DMS 273 (cell line): Measurements from ENCODE around the gene FLYWCH1.

ENCODE experiments used
- DNase-seq: peaks from one replicate; lab custom pipeline; 2025; ENCODE audit not compliant: unreplicated experiment; lab: John Stamatoyannopoulos, UW

FLYWCH1 gene

DNA sequence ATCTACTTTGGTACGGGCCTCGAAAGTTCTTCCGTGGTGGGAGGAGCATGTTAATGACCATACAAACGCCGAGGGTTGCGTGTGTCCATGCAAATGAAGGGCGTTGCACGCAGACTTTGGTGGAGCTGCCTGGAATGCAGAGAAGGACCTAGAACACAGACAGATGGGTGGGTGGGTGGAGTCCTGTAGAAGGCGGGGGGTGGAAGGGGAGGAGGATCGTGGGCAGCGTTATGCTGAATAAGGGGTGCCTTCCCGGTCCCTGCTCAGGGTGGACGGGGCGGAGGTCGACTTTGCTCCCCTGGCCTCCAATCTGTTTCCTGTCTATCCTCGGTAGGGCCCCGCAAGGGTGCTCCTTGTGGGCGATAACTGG lies 56.6 kb downstream of the FLYWCH1 start:
- peak; percentile 69 for DNase-seq

DNA sequence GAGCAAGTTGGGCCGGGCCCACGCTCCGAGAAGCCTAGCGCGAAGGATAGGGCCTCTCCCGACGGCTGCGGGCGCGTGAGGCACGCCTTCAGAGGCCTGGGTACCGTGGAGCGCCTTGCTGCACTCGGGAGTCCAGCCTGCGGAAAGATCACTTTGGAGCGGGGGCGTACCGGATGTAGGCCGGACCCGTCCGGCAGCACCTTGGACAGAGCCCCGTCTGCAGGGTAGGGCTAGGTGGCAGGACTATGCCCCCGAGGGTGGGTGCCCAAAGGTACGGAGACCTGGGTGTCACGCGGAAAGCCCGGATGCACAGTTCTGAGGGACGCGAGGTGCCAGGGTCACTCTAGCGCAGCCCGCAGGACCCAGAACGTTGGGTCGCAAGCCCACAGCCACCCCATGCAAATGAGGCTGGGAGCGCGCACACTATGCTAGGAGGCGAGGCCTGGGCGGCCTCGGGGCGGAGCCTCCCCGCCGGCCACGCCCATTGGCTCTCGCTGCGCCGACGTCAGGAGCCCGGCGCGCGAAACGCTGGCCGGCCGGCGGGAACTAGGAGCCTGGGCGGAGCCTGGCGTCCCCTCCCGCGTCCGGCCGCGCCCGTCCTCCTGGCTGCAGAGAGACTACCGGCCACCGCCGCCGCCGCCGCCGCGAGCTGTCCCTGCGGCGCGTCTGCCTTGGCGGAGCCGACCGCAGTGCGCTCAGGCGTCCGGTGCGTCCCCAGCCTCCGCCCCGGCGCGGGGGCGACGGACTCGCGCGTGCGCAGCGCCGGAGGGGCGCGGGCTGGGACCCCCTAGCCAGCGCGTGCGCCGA lies 57.2 kb downstream of the FLYWCH1 start, which contains the start of gene PAQR4:
TSS of gene PAQR4 (plus strand) at position 611 of the 807 bp plus-strand sequence. CDS start 327 bp downstream, outside the sequence.
- peak; percentile 97 for DNase-seq

DNA sequence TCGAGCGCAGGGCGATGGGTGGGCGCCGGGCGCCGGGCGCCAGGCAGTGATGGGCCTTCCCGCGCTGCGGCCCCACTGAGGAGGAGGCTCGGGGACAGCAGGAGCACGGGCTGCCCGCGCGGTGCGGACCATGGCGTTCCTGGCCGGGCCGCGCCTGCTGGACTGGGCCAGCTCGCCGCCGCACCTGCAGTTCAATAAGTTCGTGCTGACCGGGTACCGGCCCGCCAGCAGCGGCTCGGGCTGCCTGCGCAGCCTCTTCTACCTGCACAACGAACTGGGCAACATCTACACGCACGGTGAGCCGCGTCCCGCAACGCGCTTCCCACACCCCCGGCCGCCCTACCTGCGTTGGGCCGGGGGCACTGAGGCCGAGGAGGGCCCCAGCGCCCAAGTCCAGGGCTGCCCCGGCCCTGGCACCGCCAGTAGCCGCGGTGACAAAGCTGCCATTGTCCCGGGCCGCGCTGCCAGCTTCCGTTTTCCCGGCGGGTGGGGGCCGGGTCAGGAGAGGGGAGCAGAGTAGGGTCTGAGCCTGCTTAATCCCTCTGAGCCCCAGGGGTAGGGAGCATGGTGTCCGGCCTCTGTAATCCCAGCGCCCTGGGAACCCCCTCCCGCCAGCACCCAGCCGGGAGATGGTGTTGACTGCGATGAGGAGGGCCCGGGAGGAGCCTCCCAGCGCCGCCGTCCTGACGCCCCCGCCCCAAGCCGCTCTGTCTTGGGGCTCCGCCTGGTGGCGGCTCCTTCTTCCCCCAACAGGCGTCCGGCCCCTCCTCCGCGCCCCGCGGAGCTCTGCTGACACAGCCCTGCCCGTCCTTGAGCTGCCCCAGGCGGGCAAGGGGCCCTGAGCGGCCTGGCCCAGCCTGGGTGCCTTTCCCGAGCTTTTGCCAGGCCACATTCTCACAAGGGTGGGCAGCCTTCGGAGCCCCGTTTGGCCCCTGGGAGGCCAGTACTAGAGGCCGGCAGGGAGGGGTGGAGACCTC lies 58.1 kb downstream of the FLYWCH1 start:
- DNase-seq, result peak; percentile 91

DNA sequence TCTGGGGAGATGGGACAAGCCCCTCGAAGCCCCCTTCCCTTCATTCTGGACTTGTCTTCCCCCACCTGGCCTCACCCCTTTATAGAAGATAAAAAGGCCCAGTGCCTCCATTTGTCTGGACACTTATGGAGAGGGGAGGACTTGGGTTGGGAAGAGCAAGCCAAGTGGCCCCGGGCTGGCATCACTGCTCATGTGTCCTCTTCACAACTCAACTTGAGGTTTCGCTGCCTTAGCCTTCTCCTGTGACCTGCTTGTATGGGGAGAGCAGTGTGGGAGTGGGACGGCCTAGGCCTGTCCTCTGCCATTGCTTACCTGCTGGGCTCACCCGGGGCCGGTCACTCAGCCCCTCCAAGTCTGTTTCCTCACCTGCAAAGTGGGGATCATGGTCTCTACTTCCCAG lies 58.8 kb downstream of the FLYWCH1 start:
- no peak for DNase-seq

DNA sequence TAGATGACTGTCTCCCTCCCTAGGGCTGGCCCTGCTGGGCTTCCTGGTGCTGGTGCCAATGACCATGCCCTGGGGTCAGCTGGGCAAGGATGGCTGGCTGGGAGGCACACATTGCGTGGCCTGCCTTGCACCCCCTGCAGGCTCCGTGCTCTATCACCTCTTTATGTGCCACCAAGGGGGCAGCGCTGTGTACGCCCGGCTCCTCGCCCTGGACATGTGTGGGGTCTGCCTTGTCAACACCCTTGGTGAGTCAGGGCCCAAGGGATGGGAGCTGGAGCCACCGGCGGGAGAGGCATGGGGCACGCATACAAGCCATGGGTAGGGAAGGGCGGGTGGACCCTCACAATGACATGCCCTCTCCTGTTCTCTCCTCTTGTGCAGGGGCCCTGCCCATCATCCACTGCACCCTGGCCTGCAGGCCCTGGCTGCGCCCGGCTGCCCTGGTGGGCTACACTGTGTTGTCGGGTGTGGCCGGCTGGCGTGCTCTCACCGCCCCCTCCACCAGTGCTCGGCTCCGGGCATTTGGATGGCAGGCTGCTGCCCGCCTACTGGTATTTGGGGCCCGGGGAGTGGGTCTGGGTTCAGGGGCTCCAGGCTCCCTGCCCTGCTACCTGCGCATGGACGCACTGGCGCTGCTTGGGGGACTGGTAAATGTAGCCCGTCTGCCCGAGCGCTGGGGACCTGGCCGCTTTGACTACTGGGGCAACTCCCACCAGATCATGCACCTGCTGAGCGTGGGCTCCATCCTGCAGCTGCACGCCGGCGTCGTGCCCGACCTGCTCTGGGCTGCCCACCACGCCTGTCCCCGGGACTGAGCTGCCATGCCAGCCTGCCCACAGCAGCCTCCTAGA lies 59.6 kb downstream of the FLYWCH1 start:
- DNase-seq, result no peak

DNA sequence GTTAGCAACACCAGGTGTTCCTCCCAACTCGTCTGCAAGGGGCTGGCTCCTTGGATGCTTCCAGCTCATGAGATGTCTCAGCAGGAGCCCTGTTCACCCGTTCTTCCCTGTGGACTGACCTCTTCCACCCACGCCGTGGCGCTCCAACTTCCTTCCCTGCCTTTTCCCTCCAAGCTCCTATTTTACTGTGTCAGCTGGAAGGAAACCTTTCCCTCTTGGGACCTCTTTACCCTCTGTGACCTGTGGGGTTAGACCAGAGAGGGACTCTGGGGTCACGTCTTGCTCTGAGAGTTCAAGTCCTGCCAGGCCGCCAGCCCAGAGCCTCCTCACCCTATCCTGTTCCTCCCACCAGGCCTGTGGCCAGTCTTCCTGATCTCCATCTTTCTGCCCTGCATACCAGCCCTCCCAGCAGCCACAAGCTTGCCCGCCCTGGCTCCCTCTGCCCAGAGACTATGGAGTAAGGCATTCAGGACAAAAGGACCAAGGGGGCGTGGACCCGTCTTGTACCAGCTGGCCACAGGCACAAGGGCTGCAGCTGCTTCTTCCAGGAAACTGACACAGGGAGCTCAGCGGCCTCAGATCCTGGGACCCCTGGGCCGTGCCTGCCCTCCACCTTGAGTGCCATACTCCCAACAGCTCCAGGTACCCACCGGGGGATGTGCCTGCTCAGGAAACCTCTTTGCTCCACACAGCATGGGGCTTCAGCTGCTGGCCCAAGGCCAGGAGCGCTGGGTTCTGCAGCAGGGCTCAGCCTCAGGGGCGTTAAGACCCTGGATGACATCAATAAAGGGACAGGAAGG lies 60.5 kb downstream of the FLYWCH1 start:
- DNase-seq, result peak; percentile 64

DNA sequence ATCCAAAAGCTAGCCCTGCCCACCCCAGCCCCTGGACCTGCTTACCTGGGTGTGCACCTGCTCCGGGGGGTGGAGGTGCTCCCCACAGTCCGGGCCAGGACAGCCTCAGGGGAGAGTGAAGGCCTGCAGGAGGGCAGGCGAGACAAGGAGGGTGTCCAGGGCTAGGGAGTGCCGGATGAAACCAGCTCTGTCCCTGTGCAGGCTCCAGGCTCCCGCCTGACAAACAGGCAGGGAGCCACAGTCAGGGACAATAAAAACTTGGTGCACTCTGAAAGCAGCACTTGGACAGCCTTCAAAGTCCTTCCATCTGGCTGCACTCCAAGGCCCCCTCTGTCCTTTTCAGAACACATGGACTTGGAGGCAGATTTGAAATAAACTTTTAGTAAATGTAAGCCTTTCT lies 61.4 kb downstream of the FLYWCH1 start:
- peak; percentile 38 for DNase-seq

DNA sequence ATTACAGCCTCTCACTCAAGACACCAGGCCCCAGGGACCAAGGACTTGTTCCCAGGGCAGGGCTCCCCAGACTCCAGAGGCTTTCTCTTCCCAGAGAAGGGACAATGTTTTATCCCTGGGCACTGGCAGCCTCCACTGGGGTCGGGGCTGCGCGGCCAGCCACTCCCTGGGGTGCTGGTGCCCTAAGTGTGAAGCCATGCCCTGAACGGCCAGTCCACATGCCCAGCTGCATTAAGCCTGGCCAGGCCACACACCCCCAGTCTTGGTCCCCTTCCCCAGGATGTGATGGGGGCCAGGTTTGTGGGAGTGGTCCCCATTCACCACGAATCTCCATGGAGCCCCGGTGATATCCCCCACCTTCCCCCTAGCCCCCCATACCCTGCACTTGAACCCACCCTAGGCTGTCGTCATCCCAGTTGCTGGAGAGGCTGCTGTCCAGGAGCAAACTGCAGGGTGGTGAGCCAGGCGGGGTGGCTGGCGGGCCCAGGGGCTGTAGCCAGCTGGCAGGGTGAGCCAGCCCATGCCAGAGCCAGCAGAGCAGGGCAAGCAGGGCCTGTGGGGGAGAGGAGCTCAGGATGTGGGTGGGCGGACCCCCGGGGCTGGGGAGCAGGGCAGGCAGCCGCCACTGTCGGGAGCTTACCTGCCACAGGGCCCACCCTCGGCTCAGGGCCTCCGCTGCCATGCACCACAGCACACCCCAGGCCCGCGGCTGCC lies 62.0 kb downstream of the FLYWCH1 start:
- no peak for DNase-seq

DNA sequence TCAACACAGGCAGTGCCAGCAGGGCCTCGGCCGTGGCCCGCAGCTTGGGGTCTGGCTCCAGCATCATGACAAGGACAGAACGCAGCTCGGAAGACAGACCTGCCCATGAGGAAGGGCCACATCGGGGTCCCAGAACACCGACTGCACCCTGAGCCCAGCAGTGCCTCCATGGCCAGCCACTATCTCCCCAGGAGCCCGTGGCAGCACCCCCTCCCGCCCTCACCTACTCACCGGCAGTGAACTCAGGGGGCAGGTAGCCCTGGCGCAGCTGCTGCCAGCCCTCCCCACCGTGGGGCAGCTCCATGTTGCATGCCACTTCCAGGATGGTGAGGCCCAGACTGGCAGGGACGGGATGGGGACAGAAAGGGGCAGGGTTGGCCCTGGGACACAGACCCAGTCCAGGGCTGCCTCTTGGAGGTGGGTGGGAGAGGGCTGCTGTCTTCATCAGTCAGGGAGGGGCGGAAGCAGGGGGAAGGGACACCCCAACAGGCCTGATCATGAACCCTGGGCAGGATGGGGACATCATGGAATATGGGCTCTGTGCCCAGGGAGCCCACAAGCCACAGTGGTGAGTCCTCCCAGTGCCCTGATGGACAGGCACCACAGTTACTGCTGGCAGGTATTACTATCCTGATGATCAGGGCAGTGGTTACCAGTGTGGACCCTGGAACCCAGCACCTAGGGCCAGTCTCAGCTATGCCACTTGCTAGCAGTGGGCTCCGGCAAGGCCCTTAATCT lies 62.8 kb downstream of the FLYWCH1 start:
- DNase-seq, result no peak

DNA sequence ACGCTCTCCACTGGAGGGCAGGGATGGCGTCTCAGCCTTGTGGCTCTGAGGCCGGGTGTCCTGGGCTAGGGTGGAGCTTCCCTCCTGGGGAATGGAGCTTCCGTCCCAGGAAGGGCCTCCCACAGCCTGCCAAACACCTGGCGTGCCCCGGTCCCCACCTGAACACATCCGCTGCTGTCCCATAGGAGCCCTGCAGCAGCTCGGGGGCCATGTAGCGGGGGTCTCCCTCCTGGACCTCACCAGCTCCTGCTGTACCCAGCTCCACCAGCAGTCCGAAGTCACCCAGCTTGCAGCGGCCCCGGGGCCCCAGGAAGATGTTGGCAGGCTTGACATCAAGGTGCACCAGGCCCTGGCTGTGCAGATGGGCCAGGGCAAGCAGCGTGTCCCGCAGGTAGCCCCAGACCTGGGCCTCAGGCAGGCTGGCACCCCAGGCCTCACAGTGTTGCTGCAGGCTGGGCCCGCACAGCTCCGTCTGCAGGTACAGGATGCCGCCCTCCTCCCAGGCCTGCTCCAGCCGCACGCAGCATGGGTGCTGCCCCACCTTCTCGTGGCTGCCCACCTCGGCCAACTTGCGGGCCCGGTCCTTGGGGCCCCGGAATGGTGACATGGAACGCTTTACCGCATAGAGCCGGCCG lies 63.5 kb downstream of the FLYWCH1 start:
- no peak for DNase-seq

DNA sequence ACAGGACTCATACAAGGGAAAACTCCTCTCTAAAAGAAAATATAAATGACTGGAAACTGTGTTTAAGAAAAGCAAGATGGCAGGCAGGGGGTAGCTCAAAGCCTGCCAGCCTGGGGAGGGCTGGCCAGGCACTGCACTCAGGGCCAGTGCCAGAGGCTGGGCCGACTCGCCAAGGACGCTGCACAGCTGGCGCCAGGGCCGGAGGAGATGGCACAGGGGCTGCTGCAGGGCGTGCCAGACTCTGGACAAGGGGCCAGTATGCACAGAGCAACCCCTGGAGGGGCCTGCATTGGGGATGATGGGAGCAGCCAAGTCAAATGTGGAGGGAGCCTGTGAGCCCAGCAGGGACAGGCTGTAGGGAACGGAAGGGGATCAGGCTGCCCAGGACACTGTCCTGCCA lies 64.5 kb downstream of the FLYWCH1 start:
- no peak for DNase-seq

DNA sequence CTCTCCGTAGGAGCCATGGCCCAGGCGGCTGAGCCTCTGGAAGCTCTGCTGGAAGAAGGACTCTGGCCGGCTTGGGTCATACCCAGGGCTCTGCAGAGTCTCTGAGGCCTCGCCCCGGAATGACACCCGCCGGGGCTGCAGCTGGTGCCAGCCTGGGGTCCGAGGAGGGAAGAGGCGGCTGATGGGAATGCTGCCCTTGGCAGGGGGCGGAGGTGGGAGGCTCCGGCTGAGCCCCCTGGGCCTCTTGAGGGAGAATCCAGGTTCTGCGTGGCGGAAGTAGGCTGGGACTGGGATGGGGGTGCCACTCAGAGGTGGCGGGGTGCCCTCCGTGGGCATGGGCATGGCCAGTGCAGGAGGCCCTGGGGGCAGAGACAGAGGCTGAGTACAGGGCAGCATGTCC lies 64.9 kb downstream of the FLYWCH1 start:
- no peak for DNase-seq

DNA sequence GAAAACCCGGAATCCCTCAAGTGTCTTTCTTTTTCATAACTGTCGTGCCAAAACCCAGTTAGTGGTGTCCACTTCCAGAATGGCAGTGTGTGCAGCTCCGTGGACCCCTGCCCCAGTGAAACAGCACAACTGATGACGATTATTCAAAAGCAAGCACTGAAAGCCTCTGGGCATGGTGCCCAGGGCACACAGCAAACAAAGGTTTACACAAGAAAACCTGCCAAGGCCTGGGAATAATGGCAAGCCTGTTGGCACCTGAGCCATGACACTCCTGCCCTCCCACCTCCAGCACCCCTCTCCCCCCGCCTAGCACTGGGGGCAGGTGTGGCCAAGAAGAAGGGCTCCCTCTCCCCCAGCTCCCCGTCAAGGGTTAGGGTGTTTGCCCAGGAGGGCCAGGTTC lies 65.7 kb downstream of the FLYWCH1 start:
- peak; percentile 53 for DNase-seq

DNA sequence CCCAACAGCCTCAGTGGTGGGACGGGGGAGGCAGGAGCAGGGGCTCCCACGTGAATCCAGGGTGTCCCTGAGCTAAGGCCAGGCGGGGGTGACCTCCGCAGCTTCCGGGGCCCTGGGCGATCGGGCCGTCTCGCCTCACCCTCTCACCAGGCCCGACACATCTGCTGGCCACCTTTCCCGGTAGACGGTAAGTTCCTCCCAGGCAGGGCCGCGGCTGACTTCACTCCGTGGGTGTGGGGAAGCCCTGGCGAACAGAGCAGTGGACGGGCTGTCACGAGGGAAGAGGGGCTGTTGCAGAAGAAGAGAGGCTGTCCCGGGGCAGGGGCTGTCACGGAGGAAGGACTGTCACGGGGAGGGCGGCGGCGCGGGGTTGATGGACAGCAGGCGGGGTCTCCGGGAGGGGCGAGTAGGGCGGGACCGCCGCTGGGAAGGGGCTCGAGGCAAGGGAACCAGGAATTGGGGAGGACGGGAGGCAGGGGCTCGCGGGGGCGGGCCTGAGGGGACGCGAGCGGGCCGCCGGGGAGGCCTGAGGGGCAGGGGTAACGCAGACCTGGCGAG lies 68.0 kb downstream of the FLYWCH1 start:
- DNase-seq, result peak; percentile 64

DNA sequence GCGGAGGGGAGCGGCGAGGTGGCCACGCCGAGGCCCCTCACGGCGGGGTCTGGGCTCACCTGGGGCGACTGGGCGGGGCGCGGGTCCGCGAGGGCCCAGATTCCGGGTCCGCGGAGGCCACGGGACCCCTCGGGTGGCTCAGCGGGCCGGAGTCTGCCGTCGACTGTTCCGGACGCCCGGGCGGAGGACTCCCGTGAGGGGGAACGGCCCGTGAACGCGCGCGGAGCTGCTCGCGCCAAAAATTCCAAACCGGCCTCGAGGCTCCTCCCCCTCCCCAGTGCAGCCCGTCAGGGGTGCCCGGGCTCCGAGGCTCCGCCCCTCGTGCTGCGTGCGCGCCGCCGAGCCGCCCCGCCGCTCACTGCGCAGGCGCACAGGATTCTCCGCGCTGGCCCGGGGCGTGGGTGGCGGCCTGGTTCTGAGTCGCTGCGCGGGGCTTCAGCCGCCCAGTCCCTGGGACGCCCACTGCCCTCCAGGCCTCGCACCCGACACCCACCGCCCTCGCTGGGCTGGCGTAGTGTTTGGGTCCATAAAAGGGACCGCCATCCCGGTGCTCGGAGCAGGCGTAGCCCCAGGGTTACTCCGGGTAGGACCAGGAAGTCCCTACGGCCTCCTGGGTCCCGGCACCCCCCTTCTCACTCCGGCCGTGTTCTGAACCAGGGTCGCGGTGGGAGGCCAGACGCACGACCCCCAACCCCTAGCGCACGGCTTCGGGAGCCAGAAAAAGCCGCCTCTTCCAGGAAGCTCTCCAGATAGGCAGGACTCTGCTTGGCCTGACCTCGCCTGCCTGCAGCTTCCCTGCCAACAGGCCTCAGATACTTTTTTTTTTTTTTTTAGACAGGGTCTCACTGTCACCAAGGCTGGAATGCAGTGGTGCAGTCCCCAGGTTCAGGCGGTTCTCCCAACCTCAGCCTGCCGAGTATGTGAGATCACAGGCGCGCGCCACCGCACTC lies 68.8 kb downstream of the FLYWCH1 start, which contains the start of gene PKMYT1:
TSS of gene PKMYT1 (minus strand) at position 220 of the 950 bp plus-strand sequence. CDS start 789 bp downstream, outside the sequence.
- DNase-seq, result peak; percentile 96

DNA sequence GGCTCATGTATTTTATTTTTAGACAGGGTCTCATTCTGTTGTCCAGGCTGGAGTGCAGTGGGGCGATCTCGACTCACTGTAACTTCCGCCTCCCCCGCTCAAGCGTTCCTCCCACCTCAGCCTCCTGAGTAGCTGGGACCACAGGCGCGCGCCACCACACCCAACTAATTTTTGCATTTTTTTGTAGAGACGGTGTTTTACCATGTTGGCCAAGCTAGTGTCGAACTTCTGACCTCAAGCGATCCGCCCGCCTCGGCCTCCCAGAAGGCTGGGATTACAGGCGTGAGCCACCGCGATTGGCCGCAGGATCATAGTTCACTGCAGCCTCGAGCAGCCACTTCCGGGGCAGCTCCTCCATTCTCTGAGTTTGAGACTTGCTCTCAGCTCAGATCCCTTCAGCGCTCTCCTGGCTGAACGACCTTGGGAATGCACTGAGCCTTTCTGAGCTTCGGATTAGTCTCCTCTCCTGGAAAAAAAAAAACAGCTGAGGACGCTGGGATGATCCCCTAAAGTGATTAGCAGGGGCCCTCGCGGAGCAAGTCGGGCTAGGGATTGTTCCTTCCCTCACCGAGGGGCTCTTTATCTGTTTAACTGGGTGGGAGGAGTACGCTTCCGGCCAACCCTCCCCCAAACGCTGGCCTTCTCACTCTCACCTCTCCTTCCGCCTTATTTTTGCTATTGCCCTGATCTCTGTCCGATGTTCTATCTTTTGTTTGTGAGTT lies 69.6 kb downstream of the FLYWCH1 start:
- no peak for DNase-seq
